ENCODE data around the gene FUCA2. TPM values are rescaled to one million over a fixed set of nuclear protein-coding genes. Genes with fewer than 3 reads are reported as not detected.

Gene FUCA2
- total and polyA plus RNA-seq, 10 donors, result 12.5 to 59.3 (median 34.6) TPM

- intact Hi-C loops (cut with DNase I; ENCODE audit: low total_unique reads), result no loop called here
- 53 to 68% (median 59%) methylated on average over 5 of the region's 5 CpGs for WGBS, 5 donors
- Histone ChIP-seq H3K36me3 (no peaks in the 10 kb centered on the region), H3K9me3 (no peaks in the 10 kb centered on the region), H3K27me3 (replicated peaks in 1 of 7) (no peaks in the 10 kb centered on the region), H3K4me3 (no peak overlapping the region), H3K27ac (no peak overlapping the region), H3K4me1 (peaks cover 0 to 33% (median 23%) of the 10 kb centered on the region in 6 donors)
- no peak for DNase-seq
- TF ChIP-seq POLR2A (IDR thresholded peaks at IDR 0.05), result no peak
- no peak for TF ChIP-seq POLR2AphosphoS5 (IDR thresholded peaks at IDR 0.05)
- TF ChIP-seq CTCF (IDR thresholded peaks at IDR 0.05 in 8 of 11, conservative IDR thresholded peaks at IDR 0.05 in 3 of 11), result no peak
Measured at GRCh38 chr6:143531720-143532499, 20.4 kb upstream of the FUCA2 start.

DNA sequence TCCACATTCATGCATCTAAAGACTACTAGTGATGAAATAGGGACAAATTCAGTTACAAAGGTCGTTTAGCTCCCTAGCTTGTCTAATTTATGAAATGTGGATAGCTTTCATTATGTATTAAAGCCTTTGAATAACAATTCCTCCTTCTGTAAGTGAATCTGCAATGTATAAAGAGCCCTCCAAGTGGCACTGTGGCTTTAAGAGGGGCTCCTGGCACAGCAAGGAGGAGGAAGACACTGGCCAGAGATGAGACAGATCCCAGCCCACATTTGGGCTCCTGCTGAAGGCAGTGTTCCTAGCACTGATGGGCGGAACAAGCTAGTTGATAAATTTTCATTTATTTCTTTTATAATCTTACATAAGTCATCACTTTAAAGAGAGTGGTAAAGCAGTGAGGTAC is 17.6 kb upstream of the FUCA2 start:
- no peaks in the 10 kb centered on the region for H3K36me3 ChIP-seq
- peaks cover 0 to 2% (median 0%) of the 10 kb centered on the region in 8 donors for H3K9me3 ChIP-seq
- peaks cover 0 to 14% (median 9%) of the 10 kb centered on the region in 6 donors for H3K4me1 ChIP-seq
- no peak for DNase-seq
- peak overlapping the region in 5 of 8 donors; percentile 28 to 76 (median 68) for H3K27ac ChIP-seq
- H3K4me3 ChIP-seq, result no peak overlapping the region
- intact Hi-C loops (cut with DNase I; ENCODE audit: low total_unique reads), result no loop called here
- WGBS, 5 donors, result 62 to 71% (median 68%) methylated on average over 2 of the region's 2 CpGs
- TF ChIP-seq CTCF (IDR thresholded peaks at IDR 0.05 in 8 of 11, conservative IDR thresholded peaks at IDR 0.05 in 3 of 11) (no peak), POLR2AphosphoS5 (IDR thresholded peaks at IDR 0.05) (no peak), POLR2A (IDR thresholded peaks at IDR 0.05) (no peak)
- H3K27me3 ChIP-seq (replicated peaks in 1 of 7), result no peaks in the 10 kb centered on the region

DNA sequence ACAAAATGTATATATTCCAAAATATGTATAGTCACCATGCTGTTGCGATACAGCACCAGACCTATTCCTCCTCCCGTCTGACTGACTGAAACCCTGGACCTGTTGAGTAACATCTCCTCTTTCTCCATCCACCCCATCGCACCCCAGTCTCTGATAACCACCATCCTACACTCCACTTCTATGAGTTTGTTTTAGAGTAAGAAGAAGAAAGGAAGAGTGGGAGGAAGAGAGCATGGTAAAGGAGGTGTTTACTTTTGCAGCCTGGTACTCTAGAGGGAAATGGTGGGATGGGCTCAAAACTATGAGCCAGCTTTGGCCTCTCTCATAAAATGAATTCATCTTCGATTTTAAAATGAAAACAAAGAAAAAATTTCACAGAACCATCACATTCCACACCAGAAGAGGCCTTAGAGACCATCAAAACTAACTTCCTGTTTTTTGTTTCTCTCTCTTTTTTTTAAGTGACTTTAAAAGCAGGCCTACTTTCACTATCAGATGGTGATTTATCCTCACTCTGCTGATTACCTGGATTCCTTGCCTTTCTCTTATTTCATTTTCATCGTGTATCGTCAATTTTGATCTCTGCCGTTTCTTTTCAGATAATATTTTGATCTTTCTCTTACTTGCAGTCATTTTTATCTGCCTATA is 16.8 kb upstream of the FUCA2 start:
- intact Hi-C loops (cut with DNase I; ENCODE audit: low total_unique reads), result no loop called here
- Histone ChIP-seq H3K9me3 (peaks cover 0 to 7% (median 0%) of the 10 kb centered on the region in 8 donors), H3K4me3 (no peak overlapping the region), H3K27me3 (replicated peaks in 1 of 7) (no peaks in the 10 kb centered on the region), H3K4me1 (peaks cover 0 to 14% (median 9%) of the 10 kb centered on the region in 6 donors), H3K36me3 (no peaks in the 10 kb centered on the region), H3K27ac (peak overlapping the region; percentile 16 to 76 (median 57))
- no peak for DNase-seq
- no peak for TF ChIP-seq CTCF (IDR thresholded peaks at IDR 0.05 in 8 of 11, conservative IDR thresholded peaks at IDR 0.05 in 3 of 11)
- TF ChIP-seq POLR2AphosphoS5 (IDR thresholded peaks at IDR 0.05), result no peak
- no peak for TF ChIP-seq POLR2A (IDR thresholded peaks at IDR 0.05)
- WGBS, 5 donors, result 55 to 73% (median 61%) methylated on average over 7 of the region's 7 CpGs

GRCh38 chr6:143527677-143528076 is 16.2 kb upstream of the FUCA2 start:
- WGBS, 5 donors, result 55 to 91% (median 71%) methylated on average over 1 of the region's 1 CpG
- intact Hi-C loops (cut with DNase I; ENCODE audit: low total_unique reads), result no loop called here
- H3K27ac ChIP-seq, result peak overlapping the region in 6 of 8 donors; percentile 52 to 76 (median 64)

More at GRCh38 chr6:143527677-143528076, 16.2 kb upstream of the FUCA2 start:
- no peak overlapping the region for H3K4me3 ChIP-seq
- no peak for DNase-seq
- no peaks in the 10 kb centered on the region for H3K36me3 ChIP-seq
- H3K27me3 ChIP-seq (replicated peaks in 1 of 7), result no peaks in the 10 kb centered on the region
- peaks cover 0 to 7% (median 0%) of the 10 kb centered on the region in 8 donors for H3K9me3 ChIP-seq
- peaks cover 0 to 14% (median 9%) of the 10 kb centered on the region in 6 donors for H3K4me1 ChIP-seq
- no peak for TF ChIP-seq POLR2AphosphoS5 (IDR thresholded peaks at IDR 0.05)
- TF ChIP-seq POLR2A (IDR thresholded peaks at IDR 0.05), result no peak
- no peak for TF ChIP-seq CTCF (IDR thresholded peaks at IDR 0.05 in 8 of 11, conservative IDR thresholded peaks at IDR 0.05 in 3 of 11)
